ENCODE results near the gene NCBP3.

NCBP3 gene

DNA sequence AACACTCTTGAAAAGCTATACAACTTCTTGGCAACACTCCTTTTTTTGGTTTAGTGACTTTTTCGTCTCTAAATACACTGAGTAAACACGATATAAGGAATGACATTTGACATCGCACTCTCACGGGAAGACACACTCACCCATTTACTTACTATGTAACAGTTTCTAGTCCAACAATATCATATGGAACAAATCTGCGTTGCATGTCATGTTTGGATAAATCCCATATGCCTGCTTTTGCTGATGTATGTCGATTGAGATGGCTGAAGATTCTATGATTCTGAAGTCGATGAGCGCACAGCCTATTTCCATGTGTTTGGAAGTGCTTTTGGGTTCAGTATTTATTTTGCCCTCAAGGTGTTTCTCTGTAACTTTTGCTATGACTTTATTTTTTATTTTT lies 63.3 kb downstream of the NCBP3 start:
- DNase-seq: no peak

DNA sequence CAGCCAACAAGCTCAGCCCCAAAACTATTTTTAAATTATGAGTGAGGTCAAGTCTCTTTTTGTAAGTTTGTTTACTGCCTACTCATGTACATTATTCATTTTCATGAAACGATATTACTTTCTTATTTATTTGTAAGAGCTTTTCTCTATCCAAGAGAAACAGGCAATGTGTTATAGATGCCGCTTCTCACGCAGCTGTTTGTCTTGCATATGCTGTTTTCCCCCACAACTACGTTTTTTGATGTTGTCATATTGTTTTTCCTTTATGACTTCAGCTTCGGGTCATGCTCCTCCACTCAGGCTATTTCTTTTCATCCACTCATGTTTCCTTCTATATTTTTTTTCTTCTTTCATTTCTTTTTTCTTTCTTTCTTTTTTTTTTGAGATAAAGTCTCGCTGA lies 65.1 kb downstream of the NCBP3 start:
- no peak for DNase-seq

GRCh38 chr17:3777366-3778120 lies 68.5 kb downstream of the NCBP3 start:
- no peak for DNase-seq

- no peak for DNase-seq
These were observed 72.1 kb downstream of the NCBP3 start for GRCh38 chr17:3773966-3774365.

DNA sequence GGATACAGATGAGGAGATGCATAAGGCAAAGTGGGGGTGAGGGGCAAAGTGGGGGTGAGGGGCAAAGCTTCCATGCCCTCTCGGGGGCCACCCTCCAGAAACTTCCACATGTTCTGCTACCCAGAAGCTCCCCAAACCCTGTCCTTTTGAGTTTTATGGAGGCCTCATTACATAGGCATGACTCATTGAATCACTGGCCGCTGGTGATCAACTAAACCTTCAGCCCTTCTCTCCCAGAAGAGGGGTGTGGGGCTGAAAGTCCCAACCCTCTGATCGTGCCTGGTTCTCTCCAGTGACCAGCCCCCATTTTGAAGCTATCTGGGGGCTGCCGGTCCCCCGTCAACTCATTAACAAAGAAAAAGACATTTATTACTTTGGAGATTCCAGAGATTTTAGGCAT lies 72.5 kb downstream of the NCBP3 start:
- no peak for DNase-seq

DNA sequence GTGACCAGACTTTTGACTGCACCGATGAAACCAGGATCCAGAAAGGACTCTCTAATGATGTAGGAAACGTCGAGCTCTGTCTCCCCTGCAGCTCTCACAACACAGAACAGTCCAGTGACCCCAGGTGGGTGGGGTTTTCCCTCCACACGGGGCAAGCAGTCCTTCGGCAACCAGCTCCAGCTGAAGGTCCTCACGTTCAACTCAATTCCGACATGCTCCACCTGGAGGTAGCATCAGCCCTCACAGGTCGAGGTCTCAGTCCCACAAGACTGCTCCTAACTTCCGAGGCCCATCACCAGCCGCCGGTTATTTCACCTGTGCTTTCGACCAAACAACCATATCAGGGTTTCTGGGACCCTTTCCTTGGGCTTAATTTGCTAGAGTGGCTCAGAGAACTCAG lies 73.3 kb downstream of the NCBP3 start:
- no peak for DNase-seq

GRCh38 chr17:3771140-3771539 lies 74.9 kb downstream of the NCBP3 start:
- no peak for DNase-seq

DNA sequence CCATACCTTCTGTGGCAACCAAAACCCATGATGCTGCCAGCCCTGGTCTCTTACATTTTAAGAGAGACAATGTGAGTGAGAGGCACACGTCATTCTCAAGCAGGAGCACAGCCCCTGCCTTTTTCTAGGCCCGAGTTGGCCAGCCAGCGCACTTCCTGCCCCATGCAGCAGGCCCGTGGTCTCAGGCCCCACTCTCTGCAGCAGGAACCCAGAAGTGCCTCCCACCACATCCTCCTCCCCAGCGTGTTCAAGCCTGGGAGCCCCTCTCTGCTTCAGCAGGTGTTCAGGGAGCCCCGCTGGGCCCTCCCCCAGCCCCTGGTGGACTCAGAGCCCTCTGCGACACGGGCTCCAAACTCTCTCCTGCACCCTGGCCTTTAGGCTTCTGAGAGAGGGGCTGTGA lies 75.6 kb downstream of the NCBP3 start:
- DNase-seq: no peak

DNA sequence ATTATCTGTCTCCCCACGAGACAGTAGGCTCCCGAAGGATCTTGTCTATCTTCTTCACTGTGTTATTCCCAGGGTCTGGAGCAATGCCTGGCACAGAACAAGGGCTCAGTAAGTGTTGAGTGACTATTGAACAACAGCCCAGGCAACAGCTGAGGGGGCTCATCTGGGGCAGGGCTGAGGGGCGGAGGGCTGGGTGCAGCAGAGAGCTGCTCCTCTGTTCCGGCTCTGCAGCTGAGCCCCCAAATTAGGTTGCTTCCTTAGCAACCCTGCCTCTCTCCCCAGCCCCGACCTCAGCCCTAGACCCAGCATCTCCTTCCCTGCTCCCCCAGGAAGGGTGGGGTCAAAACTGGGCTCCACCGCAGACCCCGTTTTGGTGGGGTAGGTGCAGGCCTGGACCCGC lies 77.3 kb downstream of the NCBP3 start:
- DNase-seq: no peak

- DNase-seq: no peak
These were observed 77.7 kb downstream of the NCBP3 start for GRCh38 chr17:3768341-3768740.

- DNase-seq: no peak
These were observed 79.3 kb downstream of the NCBP3 start for GRCh38 chr17:3766779-3767178.

DNA sequence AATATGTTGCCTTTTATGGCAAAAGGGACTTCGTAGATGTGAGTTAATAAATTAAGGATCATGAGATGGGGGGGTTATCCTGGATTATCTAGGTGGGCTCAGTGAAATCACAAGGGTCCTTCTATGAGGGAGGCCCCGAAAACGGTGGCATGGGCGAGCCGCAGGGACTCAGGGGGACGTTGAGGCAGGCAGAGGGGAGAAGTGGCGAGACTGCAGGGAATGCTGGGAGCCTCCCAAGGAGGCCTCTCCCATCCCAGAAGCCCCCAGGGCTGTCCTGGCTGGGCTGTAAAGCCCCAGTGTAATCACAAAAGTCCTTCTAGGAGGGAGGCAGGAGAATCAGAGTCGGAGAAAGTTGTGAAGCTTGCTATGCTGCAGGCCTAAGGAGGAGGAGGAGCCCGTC lies 80.1 kb downstream of the NCBP3 start:
- DNase-seq: no peak

GRCh38 chr17:3763777-3764170 lies 82.3 kb downstream of the NCBP3 start:
- no peak for DNase-seq

GRCh38 chr17:3762922-3763776 lies 82.9 kb downstream of the NCBP3 start:
- DNase-seq: no peak

- DNase-seq: no peak
These were observed 84.1 kb downstream of the NCBP3 start for GRCh38 chr17:3761918-3762380.

GRCh38 chr17:3761036-3761917 lies 84.8 kb downstream of the NCBP3 start:
- no peak for DNase-seq

DNA sequence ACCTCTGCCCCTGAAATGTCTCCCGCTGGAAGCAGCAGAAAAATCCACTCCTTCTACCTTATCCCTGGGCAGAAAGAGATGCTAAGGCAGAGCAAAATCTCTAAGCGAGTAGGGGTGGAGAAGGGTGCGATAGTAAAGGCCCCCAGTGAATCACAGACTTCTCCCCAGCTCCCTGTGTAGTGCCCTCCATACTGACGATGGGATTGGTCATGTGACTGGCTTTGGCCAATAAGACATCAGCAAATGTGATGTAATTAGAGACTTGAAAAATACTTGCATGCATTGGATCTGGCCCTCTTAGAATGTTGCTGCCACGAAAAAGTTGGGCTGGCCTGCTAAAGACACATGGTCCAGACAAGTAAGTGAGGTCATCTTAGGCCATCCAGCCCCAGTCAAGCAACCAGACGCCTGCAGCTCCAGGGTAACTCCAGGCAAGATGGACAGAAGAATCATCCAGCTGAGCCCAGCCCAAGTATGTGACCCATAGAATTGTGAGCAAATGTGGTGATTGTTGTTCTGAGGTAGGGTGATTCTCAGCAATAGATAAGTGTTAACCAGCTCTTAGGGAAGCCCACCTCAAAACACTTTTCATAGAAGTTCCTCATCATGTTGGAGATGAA lies 86.3 kb downstream of the NCBP3 start:
- no peak for DNase-seq

DNA sequence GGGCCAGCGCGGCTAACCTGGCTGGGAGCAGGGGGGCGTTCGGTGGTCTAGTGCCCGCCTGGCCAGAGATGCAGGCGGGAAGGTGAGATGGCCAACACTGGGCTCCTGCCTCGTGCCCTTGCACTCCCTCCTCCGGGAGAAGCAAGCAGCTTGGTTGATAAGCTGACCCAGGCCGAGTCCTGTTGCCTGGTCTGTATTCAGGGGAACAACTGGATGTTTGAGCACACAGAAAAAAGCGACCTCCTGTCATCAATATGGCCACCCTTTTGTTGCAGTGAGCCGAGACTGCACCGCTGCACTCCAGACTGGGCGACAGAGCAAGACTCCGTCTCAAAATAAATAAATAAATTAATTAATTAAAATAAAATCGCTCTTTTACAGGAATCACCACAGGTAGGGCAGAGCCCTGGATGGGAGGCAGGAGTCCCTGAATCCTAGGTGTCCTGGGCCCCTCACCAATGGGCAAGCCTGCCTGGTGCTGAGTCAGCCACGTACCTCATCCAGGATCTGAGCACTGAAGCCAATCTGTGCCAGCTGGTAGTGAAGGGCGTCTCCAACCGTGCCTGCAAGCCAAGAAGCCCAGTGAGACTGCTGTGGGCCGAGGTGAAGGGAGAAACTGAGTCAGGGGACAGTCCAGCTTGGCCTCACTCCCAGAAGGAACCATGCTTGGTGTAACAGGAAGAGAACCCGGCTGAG lies 90.6 kb downstream of the NCBP3 start:
- no peak for DNase-seq

- peak; percentile 64 for DNase-seq
These were observed 91.3 kb downstream of the NCBP3 start for GRCh38 chr17:3754458-3755334.

DNA sequence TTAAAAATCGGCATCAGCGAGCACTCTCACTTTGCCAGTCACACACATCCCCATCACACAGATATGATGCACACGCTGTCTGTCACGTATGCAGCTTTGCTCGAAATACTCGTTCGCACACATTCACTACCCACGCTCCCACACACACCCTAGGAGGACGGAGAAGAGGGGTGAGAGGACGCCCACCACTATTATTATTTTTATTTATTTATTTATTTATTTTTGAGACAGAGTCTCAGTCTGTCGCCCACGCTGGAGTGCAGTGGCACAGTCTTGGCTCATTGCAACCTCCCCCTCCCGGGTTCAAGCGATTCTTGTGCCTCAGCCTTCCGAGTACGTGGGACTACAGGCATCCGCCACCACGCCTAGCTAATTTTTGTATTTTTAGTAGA lies 92.0 kb downstream of the NCBP3 start:
- no peak for DNase-seq

GRCh38 chr17:3753624-3754023 lies 92.4 kb downstream of the NCBP3 start:
- DNase-seq: no peak

Measured in retina (tissue), 1 donor.